ENCODE measurements around the gene GALNT12. TPM values are rescaled to one million over a fixed set of nuclear protein-coding genes. Genes with fewer than 3 reads are reported as not detected.

Gene GALNT12
- total RNA-seq, 2 experiments from 2014 or later, result 6.6 to 6.9 TPM

DNA sequence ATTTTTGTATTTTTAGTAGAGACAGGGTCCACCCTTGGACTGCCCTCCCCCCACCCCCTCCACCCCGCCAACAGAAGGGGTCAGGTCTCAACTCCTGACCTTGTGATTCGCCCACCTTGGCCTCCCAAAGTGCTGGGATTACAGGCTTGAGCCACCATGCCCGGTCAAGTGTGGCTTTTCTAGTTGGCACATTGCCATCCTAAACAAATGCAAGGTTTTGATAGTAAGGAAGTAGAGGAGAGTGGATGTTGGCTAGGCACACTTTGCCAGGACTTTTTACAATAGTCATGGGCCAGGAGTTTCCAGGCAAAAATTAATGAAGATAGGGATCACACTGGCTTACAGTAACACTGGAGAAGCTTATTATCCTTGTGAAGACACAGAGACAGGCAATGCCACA, 62.4 kb downstream of the GALNT12 start:
- ChIA-PET POLR2A (no interaction called here), CTCF (no interaction called here)

DNA sequence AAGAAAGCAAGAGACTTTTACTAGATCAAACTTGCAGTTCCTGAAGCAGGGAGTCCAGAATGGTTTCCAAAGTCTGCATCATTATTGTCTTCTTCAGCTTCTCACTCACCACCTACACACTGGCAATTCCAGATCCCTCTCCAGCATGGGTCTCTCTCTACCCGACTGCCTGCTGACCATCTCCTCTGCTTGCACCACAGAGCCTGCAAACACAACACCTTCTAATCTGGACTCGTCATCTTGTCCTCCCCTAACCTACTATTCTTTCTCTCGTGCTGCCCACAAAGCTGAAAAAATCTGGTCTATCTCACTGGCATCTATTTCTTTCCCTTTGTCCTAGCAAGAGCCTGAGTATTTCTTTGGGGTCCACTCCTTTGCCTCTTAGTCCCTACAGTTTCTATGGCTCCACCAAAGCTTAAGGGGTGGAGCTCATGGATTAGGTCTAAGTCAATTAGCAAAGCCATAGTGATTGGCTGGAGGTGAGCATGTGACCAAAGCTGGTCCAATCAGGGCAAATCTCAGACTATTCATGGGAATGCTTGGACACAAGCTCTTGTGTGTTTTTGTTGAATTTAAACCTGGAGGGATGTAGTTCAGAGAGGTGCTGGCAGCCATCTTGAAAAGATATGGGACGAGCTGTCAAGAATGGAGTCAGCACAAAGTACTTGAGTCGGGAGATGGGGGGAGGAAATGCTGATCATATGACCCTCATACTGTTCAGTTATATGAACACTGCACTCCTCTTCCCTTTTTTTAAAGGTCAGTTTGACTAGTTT, 63.5 kb downstream of the GALNT12 start:
- ChIA-PET POLR2A (no interaction called here), CTCF (no interaction called here)

DNA sequence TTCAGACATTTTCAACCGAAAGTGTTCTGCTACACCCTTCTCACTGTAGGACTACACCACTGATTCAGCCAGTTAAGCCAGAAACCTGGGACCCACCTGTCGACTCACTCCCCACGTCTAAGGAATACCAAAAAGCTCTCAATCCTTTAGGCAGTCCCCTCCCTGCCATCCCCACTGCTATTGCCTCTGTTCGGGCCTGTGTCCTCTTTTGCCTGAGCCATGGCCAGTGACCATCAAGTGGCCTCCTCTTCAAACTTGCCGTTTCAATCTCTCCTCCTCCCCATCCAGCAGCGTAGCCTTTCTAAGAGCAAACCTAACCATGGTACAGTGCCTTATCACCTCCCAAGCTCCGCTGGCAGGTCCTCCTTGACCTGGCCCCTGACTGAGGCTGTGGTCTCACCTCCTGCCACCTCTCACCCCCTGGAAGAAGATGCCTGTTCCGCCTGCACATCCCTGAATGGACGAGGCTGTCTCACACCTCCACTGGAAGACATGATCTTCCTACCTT, 64.1 kb downstream of the GALNT12 start:
- ChIA-PET POLR2A (no interaction called here), CTCF (no interaction called here)

DNA sequence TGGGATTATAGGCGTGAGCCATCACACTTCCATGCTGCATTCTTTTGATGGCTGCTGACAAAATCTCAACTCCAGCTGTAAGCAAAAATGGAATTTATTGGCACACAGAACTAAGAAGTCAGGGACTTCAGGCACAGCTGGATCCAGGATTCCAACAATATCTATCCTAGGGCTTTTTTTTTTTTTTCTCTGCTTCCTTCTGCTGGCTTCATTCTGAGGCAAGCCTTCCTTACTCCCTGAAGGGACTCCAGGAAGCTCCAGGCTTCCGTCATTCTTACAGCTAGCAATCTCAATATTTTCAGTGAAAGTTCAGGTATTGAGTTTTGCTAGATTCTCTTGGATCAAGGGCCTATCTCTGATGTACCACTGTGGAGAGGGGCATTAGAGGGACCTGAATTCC, 66.1 kb downstream of the GALNT12 start:
- ChIA-PET POLR2A (no interaction called here), CTCF (no interaction called here)

DNA sequence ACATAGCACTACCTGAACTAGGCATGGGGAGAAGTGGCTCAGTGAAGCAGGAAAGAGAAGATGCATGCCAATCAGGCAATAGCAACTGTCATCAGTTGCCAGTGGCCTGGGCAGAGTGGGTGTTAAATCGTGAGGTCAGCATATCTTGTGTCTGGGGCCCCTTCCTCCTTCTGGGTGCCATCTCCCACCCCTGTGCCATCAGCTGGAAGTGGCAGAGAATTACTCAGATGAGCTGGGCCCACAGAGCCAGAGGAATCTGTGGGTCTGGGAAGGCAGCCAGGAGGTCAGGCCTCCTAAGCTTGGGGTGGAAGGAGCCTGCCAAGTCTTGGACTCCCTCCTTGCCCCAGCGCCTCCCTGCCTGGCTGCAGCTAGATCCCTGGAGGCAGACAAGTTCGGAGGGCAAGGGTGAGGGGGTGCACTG, 66.5 kb downstream of the GALNT12 start:
- POLR2A ChIA-PET, result no interaction called here
- CTCF ChIA-PET, result no interaction called here

DNA sequence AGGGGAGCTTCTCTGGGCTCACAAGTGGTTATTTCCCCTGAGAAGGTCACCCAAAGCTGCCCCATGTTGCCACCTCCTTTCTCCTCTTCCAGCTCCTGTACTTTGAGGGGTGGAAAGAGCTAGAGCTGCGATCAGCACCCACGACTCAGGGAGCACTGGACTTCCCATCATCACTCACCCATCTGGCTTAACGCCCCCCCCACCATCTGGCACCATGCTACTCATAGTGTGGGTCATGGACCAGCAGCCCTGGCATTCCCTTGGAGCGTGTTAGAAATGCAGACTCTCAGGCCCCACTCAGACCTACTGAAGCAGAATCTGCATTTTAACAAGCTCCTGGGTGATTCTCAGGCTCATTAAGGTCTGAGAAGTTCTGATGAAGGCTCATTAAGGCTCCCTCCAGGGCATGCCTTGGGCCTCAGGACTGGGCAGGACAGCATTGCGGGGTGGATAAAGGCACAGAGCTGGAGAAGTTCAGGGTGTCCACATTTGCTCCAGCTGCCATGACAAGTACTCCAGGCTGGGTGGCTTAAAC, 67.3 kb downstream of the GALNT12 start:
- CTCF ChIA-PET, result no interaction called here
- POLR2A ChIA-PET, result no interaction called here

DNA sequence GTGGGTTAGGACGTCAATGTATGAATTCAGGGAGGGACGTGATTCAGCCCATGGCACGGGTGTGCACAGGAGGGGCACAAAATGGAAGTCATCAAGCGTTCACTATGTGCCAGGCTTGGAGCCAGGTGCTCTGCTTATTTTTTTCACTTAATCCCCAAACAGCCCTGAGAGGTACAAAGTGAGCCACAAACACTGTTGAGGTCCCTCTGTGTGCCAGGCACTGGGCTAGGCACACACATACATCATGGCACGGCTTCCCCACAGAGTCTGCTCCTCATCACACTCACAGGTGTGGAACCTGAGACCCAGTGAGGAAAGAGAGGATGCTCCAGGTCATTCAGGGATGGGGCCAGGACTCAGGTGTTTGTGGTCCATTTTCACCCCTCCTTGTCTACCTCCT, 68.1 kb downstream of the GALNT12 start:
- POLR2A ChIA-PET, result no interaction called here
- CTCF ChIA-PET, result no interaction called here

DNA sequence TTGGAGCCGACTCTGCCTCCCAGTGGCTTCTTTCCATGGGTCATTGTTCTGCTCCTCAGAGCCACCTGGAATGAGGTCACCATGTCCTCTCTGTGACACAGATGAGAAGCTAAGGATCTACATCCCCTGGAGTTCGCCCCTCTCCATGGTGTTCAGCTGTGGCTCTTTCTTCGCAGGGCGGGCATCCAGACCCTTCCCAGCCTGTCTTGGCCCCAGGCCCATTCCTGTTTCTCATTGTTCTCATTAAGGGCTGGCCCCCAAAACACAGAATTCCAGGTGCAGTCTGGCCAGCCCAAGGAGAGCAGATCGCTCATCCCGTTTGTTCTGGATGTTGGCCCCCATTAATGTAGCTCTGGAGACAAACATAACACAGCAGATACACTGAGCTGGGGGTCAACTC, 69.8 kb downstream of the GALNT12 start:
- ChIA-PET POLR2A (no interaction called here), CTCF (no interaction called here)

DNA sequence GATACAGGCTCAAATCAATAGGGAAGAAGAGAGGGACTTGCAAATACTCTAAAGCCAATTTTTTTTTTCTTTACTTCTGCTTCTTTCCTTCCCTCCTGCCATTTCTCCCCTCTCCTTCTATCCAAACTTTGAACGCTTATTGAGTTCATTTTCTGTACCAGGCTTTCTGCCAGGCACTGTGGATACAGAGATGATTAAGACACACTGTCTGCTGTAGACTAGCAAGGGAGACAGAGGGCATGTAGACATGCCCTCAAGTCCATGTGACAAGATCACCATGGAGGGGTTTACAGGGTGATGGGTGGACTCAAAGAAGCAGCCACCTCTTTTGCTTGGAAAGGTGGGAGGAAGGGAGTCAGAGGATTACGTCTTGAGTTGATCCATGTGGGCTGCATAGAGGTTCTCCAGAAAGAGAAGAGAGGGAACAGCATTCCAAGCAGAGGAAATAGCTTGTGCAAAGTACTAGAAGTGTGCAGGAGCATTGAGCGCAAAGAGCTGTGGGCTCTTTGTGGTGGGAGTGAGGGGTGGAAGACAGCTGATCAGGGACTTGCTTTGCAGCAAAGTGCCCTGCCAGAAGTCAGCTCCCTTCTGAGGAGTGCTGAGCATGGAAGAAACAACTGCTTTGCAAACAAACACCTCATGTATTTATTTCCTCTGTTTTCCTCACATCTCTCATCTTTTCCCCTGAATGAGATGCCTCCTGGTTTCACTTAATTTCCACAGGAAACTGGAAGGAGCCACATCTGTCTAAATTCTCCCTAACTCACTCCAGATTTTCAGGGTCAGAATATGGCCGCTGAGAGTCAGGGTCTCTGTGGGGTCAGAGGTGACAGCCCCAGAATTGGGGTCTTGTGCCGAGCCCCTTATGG, 71.9 kb downstream of the GALNT12 start:
- ChIA-PET POLR2A (no interaction called here), CTCF (no interaction called here)

DNA sequence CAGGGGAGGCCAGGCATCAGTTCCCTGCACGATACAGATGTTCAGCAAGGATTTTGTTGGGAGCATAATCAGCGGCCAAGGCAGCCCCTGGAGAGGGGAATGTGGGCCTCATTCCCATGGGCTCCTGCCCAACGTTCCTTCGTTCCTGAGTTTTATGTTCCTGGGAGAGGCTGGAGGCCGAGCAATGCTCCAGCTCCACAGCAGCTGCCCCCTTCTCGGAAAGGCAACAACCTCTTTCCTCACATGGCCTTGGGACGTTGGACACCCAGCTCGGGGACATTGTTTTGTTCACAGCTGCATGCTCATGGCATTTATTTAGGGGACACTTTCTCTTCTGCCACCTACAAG, 72.5 kb downstream of the GALNT12 start:
- ChIA-PET CTCF (no interaction called here), POLR2A (no interaction called here)

DNA sequence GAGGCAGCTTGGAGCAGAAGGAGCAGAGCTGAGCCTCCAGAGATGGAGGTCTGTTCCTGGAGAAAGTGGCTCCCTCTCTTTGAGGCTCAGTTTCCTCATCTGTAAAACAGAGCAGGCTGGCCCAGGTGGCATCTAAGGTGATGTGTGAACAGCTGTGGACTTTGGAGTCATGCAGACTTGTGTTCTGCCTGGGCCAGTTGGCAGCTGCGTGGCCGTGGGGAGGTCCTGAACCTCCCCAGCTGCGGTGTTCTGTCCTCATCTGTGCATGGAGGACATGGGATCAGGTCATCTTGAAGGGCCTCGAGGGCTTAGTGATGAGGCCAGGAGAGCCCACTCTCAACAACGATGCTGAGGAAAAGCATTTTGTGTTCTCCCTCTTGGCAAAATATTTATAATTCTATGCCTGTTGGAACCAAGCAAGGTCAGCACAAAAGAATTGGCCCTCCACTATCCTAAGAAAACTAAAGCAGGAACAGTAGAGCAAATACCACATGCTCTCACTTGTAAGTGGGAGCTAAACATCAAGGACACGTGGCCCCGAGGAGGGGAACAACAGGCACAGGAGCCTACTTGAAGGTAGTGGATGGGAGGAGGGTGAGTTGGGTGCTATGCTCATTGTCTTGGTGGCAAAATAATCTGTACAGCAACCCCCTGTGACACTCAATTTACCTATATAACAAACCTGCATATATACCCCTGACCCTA, 73.0 kb downstream of the GALNT12 start:
- POLR2A ChIA-PET, result no interaction called here
- CTCF ChIA-PET, result no interaction called here

DNA sequence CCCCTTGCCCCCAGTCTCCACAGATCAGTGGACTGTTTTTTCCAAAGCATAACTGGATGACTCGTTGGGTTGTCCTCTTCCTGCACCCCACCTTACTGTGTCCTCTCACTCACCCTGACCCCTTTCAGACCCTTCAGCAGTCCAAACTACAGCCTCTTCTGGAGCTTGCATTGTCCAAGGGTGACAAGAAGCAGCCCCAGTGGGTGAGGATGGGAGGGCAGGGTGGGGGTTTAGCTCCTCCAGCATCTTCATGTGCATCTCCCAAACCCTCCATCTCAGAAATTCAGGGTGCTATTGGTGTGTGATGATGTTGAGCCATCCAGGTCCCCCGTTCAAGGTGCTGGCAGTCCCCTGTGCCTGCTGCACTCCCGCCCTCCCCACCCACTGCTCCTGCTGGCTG, 73.9 kb downstream of the GALNT12 start:
- CTCF ChIA-PET, result no interaction called here
- POLR2A ChIA-PET, result no interaction called here

DNA sequence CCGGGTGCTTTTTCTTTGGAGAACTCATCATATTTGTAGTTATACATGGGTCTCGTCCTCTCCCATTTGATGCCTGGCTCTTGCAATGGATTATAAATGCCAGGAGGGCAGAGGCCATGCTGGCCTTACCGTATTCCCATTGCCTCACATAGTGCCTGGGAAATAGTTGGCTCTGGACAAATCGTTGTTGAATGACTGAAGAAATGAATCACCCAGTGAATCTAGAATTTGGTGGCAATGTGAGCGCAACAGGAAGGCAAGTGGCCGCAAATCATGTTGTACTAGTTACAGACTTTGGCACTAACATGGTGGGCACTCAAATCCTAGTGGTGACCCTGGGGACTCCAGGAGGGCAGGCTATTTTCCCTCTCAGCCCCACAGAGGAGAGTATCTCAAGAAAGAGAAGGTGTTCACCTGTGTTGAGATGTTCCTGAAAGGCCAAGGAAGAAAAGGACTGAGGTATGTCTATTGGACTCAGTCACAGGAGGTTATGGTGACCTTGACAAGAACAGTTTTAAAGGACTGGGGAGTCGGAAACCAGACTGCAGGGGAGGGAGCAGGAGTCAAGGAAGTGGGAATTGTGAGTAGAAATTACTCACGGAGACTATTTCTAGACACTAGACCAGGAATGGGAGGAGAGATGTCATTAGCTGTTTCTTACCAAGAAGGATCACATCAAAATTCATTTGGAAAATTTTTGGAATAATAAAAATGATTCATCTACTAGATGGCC, 74.5 kb downstream of the GALNT12 start:
- CTCF ChIA-PET, result no interaction called here
- POLR2A ChIA-PET, result no interaction called here

DNA sequence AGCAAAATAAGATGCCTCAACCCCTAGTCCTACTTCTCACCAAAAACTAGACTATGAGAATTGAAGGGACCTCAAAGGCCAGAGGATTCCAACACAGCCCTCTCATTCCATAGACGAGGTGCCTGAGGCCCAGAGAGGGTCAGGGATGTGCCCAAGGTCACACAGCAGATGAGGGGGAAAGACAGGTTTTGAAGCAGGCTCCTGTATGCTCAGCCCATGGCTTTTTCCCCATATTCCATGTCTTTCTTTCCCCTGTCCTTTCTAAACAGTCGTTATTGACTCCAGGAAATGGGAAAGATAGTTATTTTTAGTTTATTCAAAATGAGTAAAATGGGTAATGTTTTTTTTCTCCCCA, 75.1 kb downstream of the GALNT12 start:
- POLR2A ChIA-PET, result no interaction called here
- CTCF ChIA-PET, result no interaction called here

DNA sequence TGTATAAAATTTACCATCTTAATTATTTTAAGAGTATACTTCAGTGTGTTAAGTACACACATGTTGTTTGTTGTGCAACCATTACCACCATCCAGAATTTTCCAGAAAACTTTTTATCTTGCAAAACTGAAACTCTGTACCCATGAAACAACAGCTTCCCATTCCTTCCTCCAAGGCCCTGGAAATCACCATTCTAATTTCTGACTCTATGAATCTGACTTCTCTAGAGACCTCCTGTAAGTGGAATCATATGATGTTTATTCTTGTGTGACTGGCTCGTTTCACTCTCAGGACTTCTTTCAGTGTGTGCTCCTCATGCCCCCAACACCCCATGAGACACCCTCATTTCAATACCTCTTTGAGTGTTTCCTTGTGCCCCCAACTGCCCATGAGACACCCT, 75.8 kb downstream of the GALNT12 start:
- CTCF ChIA-PET, result no interaction called here
- POLR2A ChIA-PET, result no interaction called here

DNA sequence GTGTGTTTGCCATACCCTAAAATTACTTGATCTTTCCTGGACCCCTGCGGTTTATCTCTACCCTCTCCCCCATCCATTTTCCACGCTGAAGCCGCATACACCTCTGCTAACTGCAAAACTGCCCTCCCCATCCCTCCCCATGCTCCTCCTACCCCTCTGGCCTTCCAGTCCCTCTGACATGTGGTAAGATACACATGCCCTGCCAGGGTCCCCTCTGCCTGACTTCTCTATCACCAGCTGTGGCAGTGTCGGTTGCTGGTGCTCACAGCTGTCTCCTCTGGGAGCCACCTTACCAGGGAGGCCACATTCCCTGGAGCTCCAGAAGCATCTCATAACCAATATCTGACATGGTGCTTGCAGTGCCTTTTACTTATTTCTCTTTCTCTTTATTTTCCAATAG, 77.4 kb downstream of the GALNT12 start:
- CTCF ChIA-PET, result no interaction called here
- POLR2A ChIA-PET, result no interaction called here

DNA sequence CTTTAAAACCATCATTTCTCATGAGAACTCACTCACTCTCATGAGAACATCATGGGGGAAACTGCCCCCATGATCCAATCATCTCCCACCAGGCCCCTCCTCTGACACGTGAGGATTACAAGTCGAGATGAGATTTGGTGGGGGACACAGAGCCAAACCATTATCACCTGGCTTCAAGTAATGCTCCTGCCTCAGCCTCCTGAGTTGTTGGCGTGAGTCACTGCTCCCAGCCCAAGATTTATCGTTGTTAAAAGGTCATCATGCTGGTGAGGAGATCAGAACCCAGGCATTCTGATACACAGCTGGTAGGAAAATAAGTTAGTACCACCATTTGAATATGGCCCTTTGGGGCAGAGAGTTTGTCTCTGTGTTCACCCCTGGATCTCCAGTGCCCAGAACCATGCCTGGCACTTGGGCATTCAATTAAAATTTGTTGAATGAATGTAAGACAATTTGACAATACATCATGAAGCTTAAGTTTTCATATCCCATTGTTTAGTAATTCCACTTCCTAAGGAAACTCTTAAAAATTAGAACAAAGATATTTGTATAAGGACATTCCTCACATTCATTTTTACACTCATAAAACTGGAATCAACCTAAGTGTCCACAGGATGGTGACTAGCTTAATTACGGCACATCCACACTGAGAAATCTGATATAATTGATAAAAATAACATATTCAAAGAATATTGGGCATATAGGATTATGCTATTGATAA, 78.3 kb downstream of the GALNT12 start:
- POLR2A ChIA-PET, result no interaction called here
- CTCF ChIA-PET, result no interaction called here

DNA sequence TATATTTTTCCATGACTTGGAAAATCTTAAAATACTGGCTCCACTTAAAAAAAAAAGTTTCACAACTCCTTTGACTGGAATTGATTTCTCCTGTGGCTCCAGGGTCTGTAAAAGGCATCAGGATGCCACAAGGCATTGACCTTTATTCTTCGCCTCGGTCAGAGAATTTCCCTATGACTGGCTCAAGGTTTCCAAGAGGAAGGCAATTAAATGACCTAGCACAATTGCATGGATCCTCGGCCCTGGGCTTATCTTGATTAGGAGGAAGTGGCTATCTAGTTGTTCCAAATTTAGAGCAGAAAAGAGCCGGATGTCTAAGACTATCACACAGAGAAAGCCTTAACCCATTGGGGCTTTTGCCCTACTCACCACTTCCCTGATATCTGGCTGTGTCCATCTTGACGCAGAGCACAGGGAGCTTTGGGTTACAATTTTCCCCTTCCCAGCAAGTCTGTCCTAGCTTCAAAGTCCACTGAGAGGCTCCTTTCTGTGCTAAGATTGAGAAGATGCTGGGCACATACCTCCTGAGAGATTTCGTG, 79.3 kb downstream of the GALNT12 start:
- POLR2A ChIA-PET, result no interaction called here
- CTCF ChIA-PET, result no interaction called here

DNA sequence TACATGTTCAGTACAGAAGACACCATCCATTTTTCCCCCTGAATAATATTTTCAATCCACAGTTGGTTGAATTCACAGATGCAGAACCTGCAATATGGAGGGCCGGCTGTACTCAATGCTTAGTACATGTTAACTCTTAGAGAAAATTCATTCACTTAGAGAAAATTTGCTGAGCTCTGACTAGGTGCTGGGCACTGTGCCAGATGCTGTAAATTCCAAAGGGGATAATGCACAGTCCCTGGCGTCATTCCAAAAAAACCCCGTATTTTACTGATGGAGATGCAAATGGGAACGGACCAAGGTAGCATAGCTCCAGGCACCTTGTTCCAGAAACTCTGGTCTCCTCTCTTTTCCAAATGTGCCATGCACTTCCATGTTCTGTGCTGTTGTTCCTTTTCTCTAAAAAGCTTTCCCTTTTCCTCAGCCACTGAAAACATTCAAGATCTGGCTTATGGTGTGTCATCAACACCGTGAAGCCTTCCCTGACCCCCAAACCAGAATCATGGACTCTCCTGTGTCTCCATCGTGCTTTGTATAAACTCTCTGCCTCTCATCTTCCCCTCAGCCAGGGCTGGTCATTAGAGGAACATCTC, 80.5 kb downstream of the GALNT12 start:
- ChIA-PET CTCF (no interaction called here), POLR2A (no interaction called here)

Data from activated CD8-positive, alpha-beta memory T cell treated with anti-CD3 and anti-CD28 coated beads for 36 hours (primary cell).